Suppressor macrophage treated with lipopolysaccharide for 1 hour (primary cell): ENCODE data around the gene FBXW8.

Experiments
- DNase-seq, 3 donors: peaks; one replicate each; pipeline ENCODE4 v3.0.0-alpha.2; 2020 to 2022

FBXW8 gene

GRCh38 chr12:117000316-117000715 lies 89.6 kb downstream of the FBXW8 start:
- DNase-seq: no peak

- no peak for DNase-seq
Measured at GRCh38 chr12:117002051-117002817, 91.5 kb downstream of the FBXW8 start.

- no peak for DNase-seq
Measured at GRCh38 chr12:117003883-117004404, 93.2 kb downstream of the FBXW8 start.

- no peak for DNase-seq
Measured at GRCh38 chr12:117005417-117006046, 94.8 kb downstream of the FBXW8 start.

GRCh38 chr12:117006333-117006732 lies 95.6 kb downstream of the FBXW8 start:
- DNase-seq: no peak

GRCh38 chr12:117007577-117007976 lies 96.8 kb downstream of the FBXW8 start:
- DNase-seq: no peak

- no peak for DNase-seq
Measured at GRCh38 chr12:117009759-117010158, 99.0 kb downstream of the FBXW8 start.

GRCh38 chr12:117010693-117011451 lies 100.1 kb downstream of the FBXW8 start:
- no peak for DNase-seq

GRCh38 chr12:117011988-117012805 lies 101.4 kb downstream of the FBXW8 start:
- DNase-seq: peak; percentile 4 to 34 (median 31)

- peak in 2 of 3 donors; percentile 2 to 21 for DNase-seq
Measured at GRCh38 chr12:117013726-117014125, 103.0 kb downstream of the FBXW8 start.

- no peak for DNase-seq
Measured at GRCh38 chr12:117014342-117014887, 103.7 kb downstream of the FBXW8 start.

GRCh38 chr12:117015811-117016210 lies 105.1 kb downstream of the FBXW8 start:
- DNase-seq: no peak

GRCh38 chr12:117017807-117018206 lies 107.1 kb downstream of the FBXW8 start:
- DNase-seq: no peak

GRCh38 chr12:117018276-117018675 lies 107.5 kb downstream of the FBXW8 start:
- no peak for DNase-seq

GRCh38 chr12:117018685-117019084 lies 107.9 kb downstream of the FBXW8 start:
- DNase-seq: no peak

- no peak for DNase-seq
Measured at GRCh38 chr12:117019866-117020265, 109.1 kb downstream of the FBXW8 start.

- no peak for DNase-seq
Measured at GRCh38 chr12:117020536-117021220, 109.9 kb downstream of the FBXW8 start.

- no peak for DNase-seq
Measured at GRCh38 chr12:117022465-117022864, 111.7 kb downstream of the FBXW8 start.

- no peak for DNase-seq
Measured at GRCh38 chr12:117023998-117024960, 113.5 kb downstream of the FBXW8 start.

- no peak for DNase-seq
Measured at GRCh38 chr12:117024961-117025480, 114.3 kb downstream of the FBXW8 start.
